ENCODE measurements around the gene ASTN2.
"Not testable (repeated sequence)": the region's sequence is repeated elsewhere in the genome, so short reads cannot be mapped to it uniquely, and the experiment has no call there.

The ASTN2 gene

GRCh38 chr9:116844621-116845020 is 570.2 kb downstream of the ASTN2 start:
- no peak for DNase-seq

- DNase-seq, result no peak
Observed at GRCh38 chr9:116843863-116844620, 570.8 kb downstream of the ASTN2 start.

- DNase-seq, result no peak
Observed at GRCh38 chr9:116842658-116843057, 572.2 kb downstream of the ASTN2 start.

GRCh38 chr9:116838468-116838867 is 576.4 kb downstream of the ASTN2 start:
- not testable (repeated sequence) for DNase-seq

- DNase-seq, result no peak
Observed at GRCh38 chr9:116837018-116837989, 577.6 kb downstream of the ASTN2 start.

GRCh38 chr9:116830321-116830720 is 584.5 kb downstream of the ASTN2 start:
- DNase-seq, result not testable (repeated sequence)

GRCh38 chr9:116821633-116822229 is 593.1 kb downstream of the ASTN2 start:
- DNase-seq, result no peak

GRCh38 chr9:116819116-116819515 is 595.7 kb downstream of the ASTN2 start:
- no peak for DNase-seq

GRCh38 chr9:116817762-116818161 is 597.1 kb downstream of the ASTN2 start:
- no peak for DNase-seq

GRCh38 chr9:116816484-116816883 is 598.4 kb downstream of the ASTN2 start:
- DNase-seq, result no peak

GRCh38 chr9:116815835-116816234 is 599.0 kb downstream of the ASTN2 start:
- no peak for DNase-seq

GRCh38 chr9:116813031-116813300 is 601.9 kb downstream of the ASTN2 start:
- DNase-seq, result no peak

GRCh38 chr9:116812231-116813030 is 602.4 kb downstream of the ASTN2 start:
- no peak for DNase-seq

GRCh38 chr9:116809656-116810055 is 605.2 kb downstream of the ASTN2 start:
- no peak for DNase-seq

GRCh38 chr9:116806075-116806474 is 608.8 kb downstream of the ASTN2 start:
- no peak for DNase-seq

GRCh38 chr9:116800885-116801284 is 614.0 kb downstream of the ASTN2 start:
- DNase-seq, result peak; percentile 7

GRCh38 chr9:116800074-116800473 is 614.8 kb downstream of the ASTN2 start:
- DNase-seq, result no peak

- DNase-seq, result no peak
Observed at GRCh38 chr9:116798521-116798920, 616.3 kb downstream of the ASTN2 start.

GRCh38 chr9:116797276-116797675 is 617.6 kb downstream of the ASTN2 start:
- no peak for DNase-seq

GRCh38 chr9:116796669-116797068 is 618.2 kb downstream of the ASTN2 start:
- DNase-seq, result no peak

- no peak for DNase-seq
Observed at GRCh38 chr9:116795821-116796220, 619.0 kb downstream of the ASTN2 start.

- peak; percentile 71 for DNase-seq
Observed at GRCh38 chr9:116792271-116792670, 622.6 kb downstream of the ASTN2 start.

GRCh38 chr9:116791326-116791725 is 623.5 kb downstream of the ASTN2 start:
- no peak for DNase-seq

Measured in NCI-H2227 treated with DMSO at 0.1 percent for 48 hours (cell line).